ENCODE results near the gene TACR2.

The TACR2 gene

DNA sequence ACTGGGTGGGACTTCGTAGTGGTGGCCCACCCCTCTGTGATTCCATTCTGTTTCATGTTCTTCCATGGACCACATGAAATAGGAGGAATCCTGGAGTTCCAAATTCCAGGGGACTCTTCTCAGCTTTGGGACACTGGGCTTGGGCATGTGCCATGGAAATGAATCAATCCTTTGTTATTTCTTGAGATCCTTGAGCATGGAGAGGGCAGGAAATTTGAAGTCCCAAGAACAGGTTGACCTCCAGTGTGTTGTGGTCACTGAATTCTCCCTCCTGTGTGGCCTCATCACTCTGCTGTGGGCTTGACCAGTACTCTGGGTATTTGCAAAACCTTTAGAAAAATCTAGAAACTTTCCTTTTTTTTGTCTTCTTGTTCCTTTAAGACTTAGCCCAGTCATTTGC lies 22.7 kb downstream of the TACR2 start:
- CTCF ChIA-PET: interaction anchor here (0.8 to 2.2 kb wide), 4 partner anchors 13 to 156 kb away, joined by 3 to 14 read pairs (median 4); no protein-coding TSS in a partner anchor
- no peaks in the 10 kb centered on the region for H3K9me3 Mint-ChIP-seq
- no peaks in the 10 kb centered on the region for H3K27me3 Mint-ChIP-seq
- no peak for DNase-seq
- peaks cover 33% of the 10 kb centered on the region for H3K4me1 Mint-ChIP-seq
- no peak overlapping the region for H3K27ac Mint-ChIP-seq
- H3K36me3 Mint-ChIP-seq: peaks cover 56% of the 10 kb centered on the region
- H3K4me3 Mint-ChIP-seq: no peak overlapping the region

DNA sequence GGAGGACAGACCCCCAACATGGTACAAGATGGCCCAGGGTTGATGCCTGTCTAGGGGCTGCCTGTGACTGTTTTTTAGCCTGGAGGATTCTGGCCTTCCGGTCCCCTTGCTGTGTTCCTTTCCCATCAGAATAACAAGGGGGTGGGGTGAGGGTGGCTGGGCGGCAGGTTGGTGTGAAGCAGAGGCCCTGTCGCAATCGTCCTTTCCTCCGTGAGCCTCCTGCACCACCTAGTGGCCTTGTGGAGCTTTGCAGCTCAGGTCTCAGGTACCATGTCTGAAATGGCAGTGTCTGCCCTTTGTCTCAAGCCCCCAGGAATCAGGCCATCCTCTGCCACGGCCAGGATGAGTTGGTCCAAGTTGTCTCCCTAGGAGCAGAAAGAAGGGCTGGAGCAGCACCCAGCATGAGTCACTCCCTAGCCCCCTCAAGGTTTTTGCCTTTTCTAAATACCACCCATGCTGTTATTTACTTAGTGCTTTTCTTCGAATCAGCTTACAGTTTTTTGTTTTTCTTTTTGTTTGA lies 24.2 kb downstream of the TACR2 start:
- DNase-seq: peak; percentile 90
- Mint-ChIP-seq H3K27me3 (no peaks in the 10 kb centered on the region), H3K4me3 (no peak overlapping the region), H3K36me3 (peaks cover 61% of the 10 kb centered on the region), H3K4me1 (peaks cover 35% of the 10 kb centered on the region), H3K9me3 (no peaks in the 10 kb centered on the region), H3K27ac (peak overlapping the region; percentile 84)
- CTCF ChIA-PET: interaction anchor here (0.7 to 5.6 kb wide), 13 partner anchors 9 to 300 kb away, joined by 3 to 98 read pairs (median 4); partner anchors contain the start of gene HK1

DNA sequence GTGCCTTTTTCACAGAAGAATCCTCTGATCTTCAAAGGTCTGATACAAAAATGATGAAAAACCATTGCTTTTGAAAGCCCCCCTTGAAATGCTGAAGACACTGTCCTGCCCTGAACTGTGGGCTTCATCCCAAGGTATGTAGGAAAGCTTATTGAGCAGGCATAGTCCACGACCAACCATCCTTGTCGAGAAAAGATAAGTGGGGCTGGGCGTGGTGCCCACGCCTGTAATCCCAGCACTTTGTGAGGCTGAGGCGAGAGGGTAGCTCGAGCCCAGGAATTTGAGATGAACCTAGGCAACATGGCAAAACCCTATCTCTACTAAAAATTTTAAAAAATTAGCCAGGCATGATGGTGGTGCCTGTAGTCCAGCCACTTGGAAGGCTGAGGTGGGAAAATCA lies 25.6 kb downstream of the TACR2 start:
- H3K9me3 Mint-ChIP-seq: no peaks in the 10 kb centered on the region
- no peak overlapping the region for H3K4me3 Mint-ChIP-seq
- H3K36me3 Mint-ChIP-seq: peaks cover 58% of the 10 kb centered on the region
- H3K27ac Mint-ChIP-seq: peak overlapping the region; percentile 75
- H3K27me3 Mint-ChIP-seq: no peaks in the 10 kb centered on the region
- no peak for DNase-seq
- H3K4me1 Mint-ChIP-seq: peaks cover 35% of the 10 kb centered on the region
- CTCF ChIA-PET: interaction anchor here (1.2 to 5.6 kb wide), 4 partner anchors 38 to 162 kb away, joined by 3 to 98 read pairs (median 4); no protein-coding TSS in a partner anchor

DNA sequence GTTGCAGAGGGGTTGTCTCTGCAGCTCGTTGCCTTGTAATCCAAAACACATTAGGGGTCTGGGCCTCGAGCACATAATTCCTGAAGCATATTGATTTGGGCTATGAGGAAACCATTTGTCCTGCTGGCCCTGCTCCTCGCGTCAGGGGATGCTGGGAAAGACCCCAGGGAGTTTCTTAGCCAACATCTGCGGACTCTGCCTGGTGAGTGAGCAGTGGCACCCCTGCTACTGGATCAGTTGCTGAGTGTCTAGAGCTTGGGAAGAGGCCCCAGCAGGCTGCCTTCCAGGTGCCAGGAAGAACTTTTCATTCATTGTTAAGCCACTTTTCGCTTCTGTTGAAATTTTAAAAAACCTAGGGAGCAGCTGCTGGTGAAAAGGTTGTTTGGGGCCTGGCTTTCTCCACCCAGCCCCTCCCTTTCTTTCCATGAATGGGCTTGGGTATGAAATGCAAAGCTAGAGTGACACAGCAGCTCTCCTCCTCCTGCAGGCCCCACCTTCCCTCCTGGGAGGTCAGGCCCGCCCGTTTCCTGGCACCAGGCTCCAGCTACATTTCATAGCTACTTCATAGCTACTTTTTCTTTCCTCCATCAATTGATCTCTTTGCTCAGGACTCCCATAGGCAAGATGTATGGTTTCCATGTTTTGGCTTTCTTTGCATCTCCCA lies 26.8 kb downstream of the TACR2 start:
- H3K9me3 Mint-ChIP-seq: no peaks in the 10 kb centered on the region
- CTCF ChIA-PET: interaction anchor here (0.6 to 5.6 kb wide), 8 partner anchors 43 to 385 kb away, joined by 3 to 98 read pairs (median 4); no protein-coding TSS in a partner anchor
- H3K4me1 Mint-ChIP-seq: peaks cover 35% of the 10 kb centered on the region
- H3K36me3 Mint-ChIP-seq: peaks cover 68% of the 10 kb centered on the region
- no peaks in the 10 kb centered on the region for H3K27me3 Mint-ChIP-seq
- DNase-seq: peak; percentile 51
- H3K27ac Mint-ChIP-seq: peak overlapping the region; percentile 75
- no peak overlapping the region for H3K4me3 Mint-ChIP-seq

DNA sequence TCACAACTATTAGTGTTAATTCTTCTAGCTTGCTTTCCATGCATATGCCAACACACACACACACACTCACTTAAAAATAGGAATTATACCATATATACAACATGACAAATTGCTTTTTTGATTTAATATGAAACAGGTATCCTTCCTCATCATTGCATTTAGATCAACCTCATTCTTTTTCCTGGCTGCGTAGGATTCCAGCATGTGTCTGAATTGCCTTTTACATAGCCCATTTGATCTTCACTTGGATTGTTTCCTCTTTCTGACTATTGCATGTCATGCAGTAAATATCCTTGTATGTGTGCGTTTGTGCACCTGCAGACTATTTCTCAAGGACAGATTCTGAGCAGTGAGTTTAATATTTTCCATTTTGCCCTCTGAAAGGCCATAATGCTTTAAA lies 28.2 kb downstream of the TACR2 start:
- H3K4me3 Mint-ChIP-seq: no peak overlapping the region
- peaks cover 35% of the 10 kb centered on the region for H3K4me1 Mint-ChIP-seq
- no peak overlapping the region for H3K27ac Mint-ChIP-seq
- no peaks in the 10 kb centered on the region for H3K27me3 Mint-ChIP-seq
- no peak for DNase-seq
- CTCF ChIA-PET: interaction anchor here (5.6 kb wide), 1 partner anchor 152 kb away, joined by 98 read pairs; no protein-coding TSS in a partner anchor
- peaks cover 69% of the 10 kb centered on the region for H3K36me3 Mint-ChIP-seq
- no peaks in the 10 kb centered on the region for H3K9me3 Mint-ChIP-seq

DNA sequence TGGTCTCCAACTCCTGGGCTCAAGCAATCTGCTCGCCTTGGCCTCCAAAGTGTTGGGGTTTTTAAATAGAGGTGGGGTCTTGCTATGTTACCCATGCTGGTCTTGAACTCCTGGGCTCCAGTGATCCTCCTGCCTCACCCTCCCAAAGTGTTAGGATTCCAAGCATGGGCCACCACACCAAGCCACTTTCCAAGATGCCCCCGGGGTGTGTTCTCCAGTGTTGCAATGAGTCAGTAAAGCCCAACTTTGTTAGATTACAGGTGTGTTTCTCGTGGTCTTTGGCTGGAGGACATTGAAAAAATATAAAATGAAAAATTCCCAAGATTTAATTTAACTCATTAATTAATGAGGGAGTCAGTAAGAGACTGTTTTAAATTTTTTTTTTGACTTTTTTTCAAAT lies 29.2 kb downstream of the TACR2 start:
- CTCF ChIA-PET: no interaction called here
- Mint-ChIP-seq H3K27ac (peak overlapping the region; percentile 54), H3K9me3 (no peaks in the 10 kb centered on the region), H3K4me3 (no peak overlapping the region), H3K27me3 (no peaks in the 10 kb centered on the region), H3K36me3 (peaks cover 74% of the 10 kb centered on the region), H3K4me1 (peaks cover 33% of the 10 kb centered on the region)
- no peak for DNase-seq

DNA sequence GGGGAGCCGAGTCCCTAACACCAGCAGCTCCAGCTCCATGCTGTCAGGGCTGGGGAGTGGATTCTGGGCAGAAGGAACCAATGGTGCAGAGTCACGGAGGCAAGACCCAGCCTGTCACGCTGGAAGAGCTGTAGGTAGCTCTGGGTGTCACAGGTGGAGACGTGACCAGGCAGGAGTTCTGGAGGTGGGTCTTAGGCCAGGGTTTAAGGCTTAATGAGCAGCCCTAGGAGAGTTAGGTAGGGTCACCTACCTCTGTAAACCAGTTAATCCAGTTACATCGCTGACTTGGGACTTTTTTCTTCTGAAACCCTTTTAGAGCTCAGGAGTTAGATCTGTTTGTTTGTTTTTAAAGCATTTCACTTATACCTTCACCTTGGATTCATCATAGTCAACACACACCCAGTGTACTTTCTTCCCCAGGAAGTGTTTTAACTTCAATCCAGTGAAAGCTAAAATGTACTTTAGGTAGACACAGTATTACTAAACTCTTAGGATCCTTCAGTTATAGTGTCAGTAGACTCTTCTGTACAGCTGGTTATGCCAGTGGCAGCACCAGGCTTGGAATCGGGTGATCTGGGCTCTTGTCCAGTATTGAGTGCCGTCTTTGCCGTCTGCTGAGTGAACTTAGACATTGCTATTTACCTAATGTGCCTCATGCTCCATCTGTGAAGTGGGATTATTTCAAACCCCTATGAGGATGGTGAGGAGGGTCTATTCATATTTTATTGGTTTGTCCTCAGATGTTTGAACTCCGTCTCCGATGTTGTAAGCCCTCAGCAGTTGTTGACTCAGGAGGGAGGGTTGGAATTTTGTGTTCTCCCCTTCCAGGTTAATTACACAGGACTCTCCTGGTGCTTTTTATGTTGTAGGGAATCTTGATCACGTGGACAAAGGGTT lies 31.0 kb downstream of the TACR2 start:
- CTCF ChIA-PET: interaction anchor here (0.7 to 1.0 kb wide), 3 partner anchors 13 to 148 kb away, joined by 3 read pairs; partner anchors contain the start of gene HK1
- H3K36me3 Mint-ChIP-seq: peaks cover 66% of the 10 kb centered on the region
- no peaks in the 10 kb centered on the region for H3K9me3 Mint-ChIP-seq
- no peak overlapping the region for H3K4me3 Mint-ChIP-seq
- DNase-seq: no peak
- H3K27me3 Mint-ChIP-seq: no peaks in the 10 kb centered on the region
- no peak overlapping the region for H3K27ac Mint-ChIP-seq
- H3K4me1 Mint-ChIP-seq: peaks cover 19% of the 10 kb centered on the region

DNA sequence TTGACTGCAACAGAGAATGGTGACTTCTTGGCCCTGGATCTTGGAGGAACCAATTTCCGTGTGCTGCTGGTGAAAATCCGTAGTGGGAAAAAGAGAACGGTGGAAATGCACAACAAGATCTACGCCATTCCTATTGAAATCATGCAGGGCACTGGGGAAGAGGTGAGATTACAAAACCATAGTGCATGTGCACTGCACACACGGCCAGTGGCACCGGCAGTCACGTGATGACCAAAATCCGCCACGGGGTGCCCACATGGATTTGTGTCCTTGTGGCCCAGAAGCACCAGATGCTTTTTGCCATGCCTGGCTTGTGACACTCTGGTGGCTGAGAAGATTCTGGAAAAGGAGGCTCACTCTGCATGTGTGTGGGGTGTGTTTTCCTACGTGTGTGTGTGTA lies 32.4 kb downstream of the TACR2 start:
- Mint-ChIP-seq H3K9me3 (no peaks in the 10 kb centered on the region), H3K27me3 (no peaks in the 10 kb centered on the region), H3K4me3 (no peak overlapping the region), H3K27ac (no peak overlapping the region), H3K4me1 (peaks cover 6% of the 10 kb centered on the region), H3K36me3 (peaks cover 67% of the 10 kb centered on the region)
- CTCF ChIA-PET: no interaction called here
- no peak for DNase-seq

DNA sequence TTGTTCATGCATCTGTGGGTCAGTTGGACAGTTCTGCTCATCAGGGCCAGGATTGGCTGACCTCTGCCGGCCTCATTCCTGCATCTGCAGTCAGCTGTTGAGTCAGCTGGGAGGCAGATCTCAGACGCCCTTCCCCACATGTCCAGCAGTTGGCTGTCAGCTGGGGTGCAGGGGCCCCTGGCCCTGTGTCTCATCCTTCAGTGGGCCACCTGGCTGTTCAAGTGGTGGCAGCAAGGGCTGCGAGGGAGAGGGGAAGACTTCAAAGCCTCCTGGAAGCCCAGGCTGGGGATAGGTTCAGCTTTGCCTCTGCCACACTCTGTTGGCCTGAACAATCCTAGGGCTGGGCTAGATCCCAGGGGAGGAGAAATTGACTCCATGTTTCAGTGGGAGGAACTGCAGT lies 33.2 kb downstream of the TACR2 start:
- no peak overlapping the region for H3K4me3 Mint-ChIP-seq
- H3K27ac Mint-ChIP-seq: no peak overlapping the region
- no peak for DNase-seq
- CTCF ChIA-PET: interaction anchor here (1.0 kb wide), 1 partner anchor 128 kb away, joined by 3 read pairs; no protein-coding TSS in a partner anchor
- H3K36me3 Mint-ChIP-seq: peaks cover 63% of the 10 kb centered on the region
- no peaks in the 10 kb centered on the region for H3K9me3 Mint-ChIP-seq
- no peaks in the 10 kb centered on the region for H3K4me1 Mint-ChIP-seq
- no peaks in the 10 kb centered on the region for H3K27me3 Mint-ChIP-seq

DNA sequence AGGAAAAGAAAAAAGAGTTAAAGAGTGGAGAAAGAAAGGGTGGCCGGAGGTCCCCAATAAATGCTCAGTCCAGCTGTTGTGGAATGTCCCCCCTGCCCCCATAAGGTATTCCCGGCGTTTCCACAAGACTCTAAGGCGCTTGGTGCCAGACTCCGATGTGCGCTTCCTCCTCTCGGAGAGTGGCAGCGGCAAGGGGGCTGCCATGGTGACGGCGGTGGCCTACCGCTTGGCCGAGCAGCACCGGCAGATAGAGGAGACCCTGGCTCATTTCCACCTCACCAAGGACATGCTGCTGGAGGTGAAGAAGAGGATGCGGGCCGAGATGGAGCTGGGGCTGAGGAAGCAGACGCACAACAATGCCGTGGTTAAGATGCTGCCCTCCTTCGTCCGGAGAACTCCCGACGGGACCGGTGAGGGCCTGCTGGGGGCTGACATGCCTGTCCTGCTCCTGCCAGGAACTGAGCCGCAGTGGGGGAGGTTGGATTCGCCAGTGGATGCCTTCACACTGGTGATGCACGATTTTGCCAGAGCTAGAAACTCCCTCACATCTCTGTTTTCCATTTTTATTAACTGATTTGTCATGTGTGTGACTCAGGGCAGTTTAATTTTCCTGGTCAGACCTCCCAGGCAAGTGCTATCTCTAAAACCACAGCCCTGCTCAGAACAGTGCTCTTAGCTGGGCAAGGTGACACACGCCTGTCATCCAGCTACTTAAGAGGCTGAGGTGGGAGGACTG lies 34.2 kb downstream of the TACR2 start:
- Mint-ChIP-seq H3K27ac (no peak overlapping the region), H3K36me3 (peaks cover 64% of the 10 kb centered on the region), H3K4me3 (no peak overlapping the region), H3K9me3 (no peaks in the 10 kb centered on the region), H3K27me3 (no peaks in the 10 kb centered on the region), H3K4me1 (peaks cover 2% of the 10 kb centered on the region)
- CTCF ChIA-PET: interaction anchor here (0.6 to 1.0 kb wide), 3 partner anchors 127 to 378 kb away, joined by 3 read pairs; no protein-coding TSS in a partner anchor
- no peak for DNase-seq

DNA sequence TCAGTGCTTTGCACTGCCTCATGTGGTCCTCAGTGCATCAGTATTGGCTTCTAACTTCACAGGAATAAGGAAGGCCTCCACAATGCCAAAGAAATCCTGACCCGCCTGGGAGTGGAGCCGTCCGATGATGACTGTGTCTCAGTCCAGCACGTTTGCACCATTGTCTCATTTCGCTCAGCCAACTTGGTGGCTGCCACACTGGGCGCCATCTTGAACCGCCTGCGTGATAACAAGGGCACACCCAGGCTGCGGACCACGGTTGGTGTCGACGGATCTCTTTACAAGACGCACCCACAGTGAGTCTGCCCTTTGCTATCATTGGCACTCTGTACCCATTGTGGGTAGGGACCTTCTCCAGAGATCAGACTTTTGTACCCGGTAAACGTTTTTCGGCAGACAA lies 36.9 kb downstream of the TACR2 start:
- H3K9me3 Mint-ChIP-seq: no peaks in the 10 kb centered on the region
- H3K27me3 Mint-ChIP-seq: no peaks in the 10 kb centered on the region
- DNase-seq: no peak
- H3K27ac Mint-ChIP-seq: no peak overlapping the region
- peaks cover 4% of the 10 kb centered on the region for H3K4me1 Mint-ChIP-seq
- CTCF ChIA-PET: no interaction called here
- no peak overlapping the region for H3K4me3 Mint-ChIP-seq
- peaks cover 56% of the 10 kb centered on the region for H3K36me3 Mint-ChIP-seq

DNA sequence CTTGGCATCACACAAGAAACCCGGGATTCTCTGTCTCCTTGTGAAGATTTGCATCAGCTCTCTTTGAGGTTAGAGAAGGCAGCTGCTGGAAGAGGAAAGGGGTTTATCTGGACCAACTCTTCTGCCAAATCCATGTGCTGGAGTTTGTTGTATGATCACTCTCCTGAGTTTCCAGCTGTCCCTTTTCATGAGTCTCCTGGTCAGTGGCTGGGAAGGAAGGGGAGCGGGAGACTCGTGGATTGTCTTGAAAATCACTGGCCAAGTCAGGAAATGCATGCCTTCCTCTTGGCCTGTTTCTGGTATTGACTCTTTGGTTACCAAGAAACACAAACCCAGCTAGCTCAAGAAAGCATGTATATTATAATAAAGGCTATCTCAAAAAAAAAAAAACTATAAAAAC lies 38.8 kb downstream of the TACR2 start:
- no peaks in the 10 kb centered on the region for H3K27me3 Mint-ChIP-seq
- peaks cover 4% of the 10 kb centered on the region for H3K4me1 Mint-ChIP-seq
- H3K4me3 Mint-ChIP-seq: no peak overlapping the region
- H3K27ac Mint-ChIP-seq: peak overlapping the region; percentile 68
- CTCF ChIA-PET: no interaction called here
- no peak for DNase-seq
- peaks cover 49% of the 10 kb centered on the region for H3K36me3 Mint-ChIP-seq
- no peaks in the 10 kb centered on the region for H3K9me3 Mint-ChIP-seq

DNA sequence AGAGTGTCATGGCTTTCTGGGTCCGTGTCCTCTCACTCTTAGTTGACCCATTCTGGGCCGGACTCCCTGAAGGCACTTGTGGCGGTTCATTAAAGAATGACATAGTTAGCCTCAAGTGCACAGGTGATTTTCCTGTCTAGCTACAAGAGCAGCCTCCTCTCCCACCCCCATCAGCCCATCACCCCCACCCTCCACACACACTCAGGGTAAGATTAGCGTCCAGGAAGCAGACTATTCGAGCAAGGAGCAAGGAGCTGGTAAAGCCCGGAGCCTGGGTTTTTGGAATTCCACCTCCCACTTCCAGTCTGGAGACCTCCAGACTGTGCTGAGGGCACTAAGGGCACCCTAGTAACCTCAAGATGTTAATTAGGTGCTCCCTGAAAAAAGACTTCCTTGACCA lies 39.5 kb downstream of the TACR2 start:
- Mint-ChIP-seq H3K4me3 (no peak overlapping the region), H3K9me3 (no peaks in the 10 kb centered on the region), H3K27me3 (no peaks in the 10 kb centered on the region), H3K36me3 (peaks cover 48% of the 10 kb centered on the region), H3K27ac (no peak overlapping the region), H3K4me1 (peaks cover 4% of the 10 kb centered on the region)
- CTCF ChIA-PET: no interaction called here
- DNase-seq: no peak

DNA sequence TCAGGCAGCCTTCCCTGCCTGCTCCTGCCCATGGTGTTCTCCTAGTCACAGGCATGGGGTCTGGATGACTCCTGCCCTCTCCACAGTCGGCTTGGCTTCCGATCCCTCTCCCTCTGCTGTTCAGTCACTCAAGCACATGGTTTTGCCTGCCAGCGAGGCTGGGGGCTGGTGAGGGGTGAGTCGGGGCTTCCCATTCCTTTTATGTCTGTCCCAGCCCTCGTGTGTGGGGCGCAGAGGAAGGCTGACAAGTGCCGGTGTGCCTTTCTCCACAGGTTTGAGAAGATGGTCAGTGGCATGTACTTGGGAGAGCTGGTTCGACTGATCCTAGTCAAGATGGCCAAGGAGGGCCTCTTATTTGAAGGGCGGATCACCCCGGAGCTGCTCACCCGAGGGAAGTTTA lies 40.1 kb downstream of the TACR2 start:
- Mint-ChIP-seq H3K9me3 (no peaks in the 10 kb centered on the region), H3K27me3 (no peaks in the 10 kb centered on the region), H3K4me3 (no peak overlapping the region), H3K4me1 (peaks cover 4% of the 10 kb centered on the region), H3K27ac (no peak overlapping the region), H3K36me3 (peaks cover 51% of the 10 kb centered on the region)
- no peak for DNase-seq
- CTCF ChIA-PET: no interaction called here

Measured in activated naive CD4-positive, alpha-beta T cell treated with anti-CD3 and anti-CD28 coated beads, Interleukin-2, amount 10 ng/mL, durations not matched to agents 7 days and 5 days (primary cell).